SK-N-SH (cell line): ENCODE measurements around the gene TLR7. TPM values are rescaled to one million over a fixed set of nuclear protein-coding genes. Genes with fewer than 3 reads are reported as not detected.

Experiments used
- CTCF ChIA-PET: fragments of 300-600, 350-600 bp; formaldehyde crosslinking; extraction: SDS; loops from one replicate; lab custom pipeline; 2021; lab: Yijun Ruan, JAX
- POLR2A ChIA-PET: fragments of 350-600 bp; sonication (Branson Sonifier 250); formaldehyde crosslinking; extraction: SDS; loops from one replicate; lab custom pipeline; 2020; ENCODE audit warnings: antibody characterized with exemption, inconsistent platforms; lab: Yijun Ruan, JAX
- DNase-seq: peaks from one replicate; pipeline ENCODE4 v3.0.0; 2012
- H2AFZ ChIP-seq: fragments of 200-600 bp; sonication (generic); 2 replicates; pipeline ENCODE4 v1.8.1; 2016; ENCODE audit warnings: antibody characterized with exemption, mild to moderate bottlenecking, low read depth
- H3F3A ChIP-seq: fragments of 200-600 bp; sonication (generic); replicated peaks from 2 replicates; pipeline ENCODE3; 2016; ENCODE audit warnings: antibody characterized with exemption, mild to moderate bottlenecking; ENCODE audit not compliant: insufficient read depth
- H3K27ac ChIP-seq, 2 experiments: fragments of 200-500 bp in 1 of 2; fragments of 200-600 bp in 1 of 2; sonication (Bioruptor generic) in 1 of 2; sonication (generic), shearing (Covaris generic) in 1 of 2; 2 replicates each; pipeline versions ENCODE4 v1.5.1 to v1.6.1; 2014 to 2016; ENCODE audit warnings: low read depth in 2 of 2, inconsistent platforms in 1 of 2, low read length in 1 of 2, mild to moderate bottlenecking in 1 of 2, mixed read lengths in 1 of 2
- H3K27me3 ChIP-seq: fragments of 200-600 bp; sonication (generic), shearing (Covaris generic); 2 replicates; pipeline ENCODE4 v1.6.1; 2016; ENCODE audit warnings: mixed run types; ENCODE audit not compliant: insufficient read depth
- H3K36me3 ChIP-seq, 2 experiments: fragments of 200-500 bp in 1 of 2; fragments of 200-600 bp in 1 of 2; sonication (Bioruptor generic) in 1 of 2; sonication (generic) in 1 of 2; replicated peaks in 1 of 2; 2 replicates each; pipeline versions ENCODE3 to v1.5.1; 2014 to 2016; ENCODE audit warnings: low read length in 1 of 2, mild to moderate bottlenecking in 1 of 2; ENCODE audit not compliant: insufficient read depth in 2 of 2, control insufficient read depth in 1 of 2
- H3K4me1 ChIP-seq, 2 experiments: fragments of 200-500 bp in 1 of 2; fragments of 200-600 bp in 1 of 2; sonication (Bioruptor generic) in 1 of 2; sonication (generic), shearing (Covaris generic) in 1 of 2; 2 replicates each; pipeline versions ENCODE4 v1.5.1 to v1.6.1; 2014 to 2016; ENCODE audit warnings: low read depth in 1 of 2, low read length in 1 of 2, mixed run types in 1 of 2; ENCODE audit not compliant: insufficient read depth in 2 of 2, control insufficient read depth in 1 of 2
- H3K4me2 ChIP-seq: fragments of 200-600 bp; sonication (generic), shearing (Covaris generic); 2 replicates; pipeline ENCODE4 v1.6.1; 2017; ENCODE audit warnings: mixed run types
- H3K4me3 ChIP-seq, 2 experiments: fragments of 200-500 bp in 1 of 2; fragments of 200-600 bp in 1 of 2; sonication (Bioruptor generic) in 1 of 2; sonication (generic), shearing (Covaris generic) in 1 of 2; 2 replicates each; pipeline versions ENCODE4 v1.5.1 to v1.8.1; 2014 to 2016; ENCODE audit warnings: low read depth in 2 of 2, inconsistent platforms in 1 of 2, low read length in 1 of 2, mild to moderate bottlenecking in 1 of 2, mixed read lengths in 1 of 2, moderate library complexity in 1 of 2
- H3K79me2 ChIP-seq: fragments of 200-600 bp; sonication (generic); 2 replicates; pipeline ENCODE4 v1.8.1; 2017; ENCODE audit warnings: mild to moderate bottlenecking; ENCODE audit not compliant: insufficient read depth
- H3K9ac ChIP-seq: fragments of 200-600 bp; sonication (generic); 2 replicates; pipeline ENCODE4 v1.6.1; 2017; ENCODE audit warnings: mixed run types
- H3K9me2 ChIP-seq: fragments of 200-600 bp; sonication (generic); 2 replicates; pipeline ENCODE4 v1.6.1; 2017; ENCODE audit warnings: mixed run types
- H3K9me3 ChIP-seq: fragments of 200-600 bp; sonication (generic); 2 replicates; pipeline ENCODE4 v1.6.1; 2017; ENCODE audit warnings: mixed run types, mild to moderate bottlenecking, moderate library complexity
- H4K20me1 ChIP-seq: fragments of 200-600 bp; sonication (generic); 2 replicates; pipeline ENCODE4 v1.6.1; 2017; ENCODE audit warnings: mild to moderate bottlenecking, mixed run types; ENCODE audit not compliant: insufficient read depth
- FOXM1 ChIP-seq: IDR thresholded peaks from 2 replicates; pipeline ENCODE4 v1.4.0; 2012; ENCODE audit warnings: low read depth, mild to moderate bottlenecking
- GABPA ChIP-seq: IDR thresholded peaks from 2 replicates; pipeline ENCODE4 v1.4.0; 2012; ENCODE audit warnings: low read depth, mild to moderate bottlenecking
- JUND ChIP-seq: IDR thresholded peaks from 2 replicates; pipeline ENCODE4 v1.4.0; 2012
- MAX ChIP-seq: IDR thresholded peaks from 2 replicates; pipeline ENCODE4 v1.4.0; 2012; ENCODE audit warnings: low read depth
- MEF2A ChIP-seq: IDR thresholded peaks from 2 replicates; pipeline ENCODE4 v1.4.0; 2012; ENCODE audit warnings: low read depth, borderline replicate concordance
- NRF1 ChIP-seq: IDR thresholded peaks from 2 replicates; pipeline ENCODE4 v1.6.1; 2012; ENCODE audit warnings: low read depth, mild to moderate bottlenecking, low read length
- PBX3 ChIP-seq: IDR thresholded peaks from 2 replicates; pipeline ENCODE4; 2012
- RAD21 ChIP-seq: IDR thresholded peaks from 2 replicates; pipeline ENCODE4 v1.6.1; 2012; ENCODE audit warnings: mild to moderate bottlenecking, low read length
- RCOR1 ChIP-seq: fragments of 150-350 bp; IDR thresholded peaks from 2 replicates; pipeline ENCODE4 v1.6.1; 2017; ENCODE audit warnings: antibody characterized with exemption, low read length
- RFX5 ChIP-seq: IDR thresholded peaks from 2 replicates; pipeline ENCODE4 v1.6.1; 2012; ENCODE audit warnings: mild to moderate bottlenecking, improper control_type of control experiment, low read length
- RXRA ChIP-seq: IDR thresholded peaks from 2 replicates; pipeline ENCODE4 v1.4.0; 2012; ENCODE audit warnings: low read depth, mild to moderate bottlenecking, borderline replicate concordance
- SIN3A ChIP-seq: IDR thresholded peaks from 2 replicates; pipeline ENCODE4 v1.6.1; 2012; ENCODE audit warnings: low read depth, mild to moderate bottlenecking, low read length, moderate library complexity, borderline replicate concordance
- SMC3 ChIP-seq: IDR thresholded peaks from 2 replicates; pipeline ENCODE4 v1.6.1; 2012; ENCODE audit warnings: low read depth, low read length, improper control_type of control experiment
- TAF1 ChIP-seq: IDR thresholded peaks from 2 replicates; pipeline ENCODE4 v1.6.1; 2012; ENCODE audit warnings: low read depth, mild to moderate bottlenecking, low read length, moderate library complexity, borderline replicate concordance
- TCF12 ChIP-seq: IDR thresholded peaks from 2 replicates; pipeline ENCODE4 v1.4.0; 2012
- TEAD4 ChIP-seq: IDR thresholded peaks from 2 replicates; pipeline ENCODE4 v1.4.0; 2012; ENCODE audit warnings: mild to moderate bottlenecking, borderline replicate concordance; ENCODE audit not compliant: insufficient read depth
- YY1 ChIP-seq: IDR thresholded peaks from 2 replicates; pipeline ENCODE4 v1.4.0; 2012; ENCODE audit warnings: low read depth, mild to moderate bottlenecking
- WGBS: methylation state at CpG from one replicate; pipeline ENCODE4 v1.1.6; 2017; ENCODE audit warnings: low lambda C conversion rate; 5-methylcytosine and 5-hydroxymethylcytosine counted together
- polyA plus RNA-seq, 3 experiments: library from polyadenylated mRNA; depleted of rRNA; stranded (reverse); fragments of >200 nt; gene quantifications; 2 replicates each; pipeline ENCODE4 v1.2.3, GENCODE V29; 2012
- TF ChIP-seq, protein P1 (sequence below): IDR thresholded peaks from 2 replicates; pipeline ENCODE4 v1.4.0; 2012; ENCODE audit warnings: low read depth, borderline replicate concordance
- TF ChIP-seq, protein P2 (sequence below): fragments of 150-350 bp; IDR thresholded peaks from 2 replicates; pipeline ENCODE4 v1.6.1; 2016; ENCODE audit warnings: mild to moderate bottlenecking, low read depth, low read length
- TF ChIP-seq, protein P3 (sequence below): fragments of 200-600 bp; sonication (generic); IDR thresholded peaks from 2 replicates; pipeline ENCODE4 v1.6.1; 2017; ENCODE audit warnings: antibody characterized with exemption, mild to moderate bottlenecking, moderate library complexity

Gene TLR7
- polyA plus RNA-seq, 1 of the 3 experiments (the other 2 are of a cell fraction): not detected

DNA sequence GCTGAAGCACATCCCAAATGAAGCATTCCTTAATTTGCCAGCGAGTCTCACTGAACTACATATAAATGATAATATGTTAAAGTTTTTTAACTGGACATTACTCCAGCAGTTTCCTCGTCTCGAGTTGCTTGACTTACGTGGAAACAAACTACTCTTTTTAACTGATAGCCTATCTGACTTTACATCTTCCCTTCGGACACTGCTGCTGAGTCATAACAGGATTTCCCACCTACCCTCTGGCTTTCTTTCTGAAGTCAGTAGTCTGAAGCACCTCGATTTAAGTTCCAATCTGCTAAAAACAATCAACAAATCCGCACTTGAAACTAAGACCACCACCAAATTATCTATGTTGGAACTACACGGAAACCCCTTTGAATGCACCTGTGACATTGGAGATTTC is 54.1 kb downstream of the TLR7 start:
- H3K4me1 ChIP-seq: no peaks in the 10 kb centered on the region
- TF ChIP-seq TEAD4: no peak
- TF ChIP-seq, all 33 proteins: peak for 0
- H3K4me3 ChIP-seq: no peak overlapping the region
- no peaks in the 10 kb centered on the region for H4K20me1 ChIP-seq
- H3K9me3 ChIP-seq: no peaks in the 10 kb centered on the region
- no peak overlapping the region for H2AFZ ChIP-seq
- no peak overlapping the region for H3K27ac ChIP-seq
- POLR2A ChIA-PET: no interaction called here
- H3K36me3 ChIP-seq: no peaks in the 10 kb centered on the region
- CTCF ChIA-PET: no interaction called here
- no peaks in the 10 kb centered on the region for H3F3A ChIP-seq
- peaks cover 33% of the 10 kb centered on the region; the same call in 1 of the 2 replicates for H3K27me3 ChIP-seq
- no peak for DNase-seq
- WGBS: 11% methylated on average over 8 of the region's 8 CpGs
- no peaks in the 10 kb centered on the region for H3K79me2 ChIP-seq
- no peak overlapping the region for H3K4me2 ChIP-seq
- H3K9me2 ChIP-seq: no peaks in the 10 kb centered on the region
- H3K9ac ChIP-seq: no peak overlapping the region

GRCh38 chrX:12921886-12922598 is 55.2 kb downstream of the TLR7 start:
- Histone ChIP-seq H3K27me3 (peaks cover 23% of the 10 kb centered on the region; the same call in 1 of the 2 replicates), H3K9me3 (no peaks in the 10 kb centered on the region), H3K9me2 (no peaks in the 10 kb centered on the region), H3K4me2 (no peak overlapping the region), H3K9ac (no peak overlapping the region), H3K36me3 (no peaks in the 10 kb centered on the region), H3K4me1 (no peaks in the 10 kb centered on the region), H3K79me2 (no peaks in the 10 kb centered on the region), H3K27ac (no peak overlapping the region), H3K4me3 (no peak overlapping the region), H4K20me1 (no peaks in the 10 kb centered on the region), H3F3A (no peaks in the 10 kb centered on the region)
- DNase-seq: no peak
- CTCF ChIA-PET: interaction anchor here (0.5 kb wide), 1 partner anchor 107 kb away, joined by 3 read pairs; no protein-coding TSS in a partner anchor
- POLR2A ChIA-PET: no interaction called here
- TF ChIP-seq, protein P1, sequence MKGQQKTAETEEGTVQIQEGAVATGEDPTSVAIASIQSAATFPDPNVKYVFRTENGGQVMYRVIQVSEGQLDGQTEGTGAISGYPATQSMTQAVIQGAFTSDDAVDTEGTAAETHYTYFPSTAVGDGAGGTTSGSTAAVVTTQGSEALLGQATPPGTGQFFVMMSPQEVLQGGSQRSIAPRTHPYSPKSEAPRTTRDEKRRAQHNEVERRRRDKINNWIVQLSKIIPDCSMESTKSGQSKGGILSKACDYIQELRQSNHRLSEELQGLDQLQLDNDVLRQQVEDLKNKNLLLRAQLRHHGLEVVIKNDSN: no peak
- TF ChIP-seq, protein P2, sequence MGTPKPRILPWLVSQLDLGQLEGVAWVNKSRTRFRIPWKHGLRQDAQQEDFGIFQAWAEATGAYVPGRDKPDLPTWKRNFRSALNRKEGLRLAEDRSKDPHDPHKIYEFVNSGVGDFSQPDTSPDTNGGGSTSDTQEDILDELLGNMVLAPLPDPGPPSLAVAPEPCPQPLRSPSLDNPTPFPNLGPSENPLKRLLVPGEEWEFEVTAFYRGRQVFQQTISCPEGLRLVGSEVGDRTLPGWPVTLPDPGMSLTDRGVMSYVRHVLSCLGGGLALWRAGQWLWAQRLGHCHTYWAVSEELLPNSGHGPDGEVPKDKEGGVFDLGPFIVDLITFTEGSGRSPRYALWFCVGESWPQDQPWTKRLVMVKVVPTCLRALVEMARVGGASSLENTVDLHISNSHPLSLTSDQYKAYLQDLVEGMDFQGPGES: no peak
- TF ChIP-seq SMC3 (no peak), MEF2A (no peak), YY1 (no peak), RAD21 (no peak), TEAD4 (no peak), RCOR1 (no peak), FOXM1 (no peak), TCF12 (no peak), RFX5 (no peak), MAX (no peak), JUND (no peak), NRF1 (no peak), TAF1 (no peak), PBX3 (no peak), SIN3A (no peak), GABPA (no peak), RXRA (no peak)
- TF ChIP-seq, protein P3, sequence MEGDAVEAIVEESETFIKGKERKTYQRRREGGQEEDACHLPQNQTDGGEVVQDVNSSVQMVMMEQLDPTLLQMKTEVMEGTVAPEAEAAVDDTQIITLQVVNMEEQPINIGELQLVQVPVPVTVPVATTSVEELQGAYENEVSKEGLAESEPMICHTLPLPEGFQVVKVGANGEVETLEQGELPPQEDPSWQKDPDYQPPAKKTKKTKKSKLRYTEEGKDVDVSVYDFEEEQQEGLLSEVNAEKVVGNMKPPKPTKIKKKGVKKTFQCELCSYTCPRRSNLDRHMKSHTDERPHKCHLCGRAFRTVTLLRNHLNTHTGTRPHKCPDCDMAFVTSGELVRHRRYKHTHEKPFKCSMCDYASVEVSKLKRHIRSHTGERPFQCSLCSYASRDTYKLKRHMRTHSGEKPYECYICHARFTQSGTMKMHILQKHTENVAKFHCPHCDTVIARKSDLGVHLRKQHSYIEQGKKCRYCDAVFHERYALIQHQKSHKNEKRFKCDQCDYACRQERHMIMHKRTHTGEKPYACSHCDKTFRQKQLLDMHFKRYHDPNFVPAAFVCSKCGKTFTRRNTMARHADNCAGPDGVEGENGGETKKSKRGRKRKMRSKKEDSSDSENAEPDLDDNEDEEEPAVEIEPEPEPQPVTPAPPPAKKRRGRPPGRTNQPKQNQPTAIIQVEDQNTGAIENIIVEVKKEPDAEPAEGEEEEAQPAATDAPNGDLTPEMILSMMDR: no peak
- TF ChIP-seq, all 33 proteins: peak for 0
- 47% methylated on average over 10 of the region's 10 CpGs for WGBS
- H2AFZ ChIP-seq: no peak overlapping the region
